GM12872 (cell line): Measurements from ENCODE around the gene NCL.

ENCODE experiments used
- CTCF ChIP-seq: IDR thresholded peaks from 3 replicates; pipeline ENCODE4 v1.5.1; 2011; ENCODE audit warnings: low read depth, mild to moderate bottlenecking, low read length, moderate library complexity; ENCODE audit not compliant: insufficient read depth

The NCL gene

GRCh38 chr2:231425291-231425810 lies 38.9 kb downstream of the NCL start:
- TF ChIP-seq CTCF, result no peak

GRCh38 chr2:231423176-231423575 lies 41.1 kb downstream of the NCL start:
- TF ChIP-seq CTCF, result no peak

GRCh38 chr2:231422056-231422455 lies 42.2 kb downstream of the NCL start:
- TF ChIP-seq CTCF, result no peak

GRCh38 chr2:231421051-231421580 lies 43.2 kb downstream of the NCL start:
- no peak for TF ChIP-seq CTCF

- no peak for TF ChIP-seq CTCF
Observed at GRCh38 chr2:231418820-231419640, 45.3 kb downstream of the NCL start.

- no peak for TF ChIP-seq CTCF
Observed at GRCh38 chr2:231415029-231415428, 49.3 kb downstream of the NCL start.

GRCh38 chr2:231413921-231414476 lies 50.3 kb downstream of the NCL start:
- no peak for TF ChIP-seq CTCF
